Endothelial cell of umbilical vein (primary cell): Measurements from ENCODE around the gene NCKAP5. TPM values are rescaled to one million over a fixed set of nuclear protein-coding genes. Genes with fewer than 3 reads are reported as not detected.

Experiments used
- BruUV-seq: library from RNA; stranded (reverse); fragments of 400-500 nt; replicated peaks from 2 replicates; lab custom pipeline; 2021; lab: Mats Ljungman, UMichigan
- CTCF ChIA-PET: fragments of 300-600, 350-600 bp; sonication (Branson Sonifier 250); formaldehyde crosslinking; loops from one replicate; lab custom pipeline; 2021; ENCODE audit warnings: antibody characterized with exemption, inconsistent platforms; lab: Charles Lee
- POLR2A ChIA-PET: fragments of 300-600, 350-600 bp; sonication (Branson Sonifier 250); formaldehyde crosslinking; loops from one replicate; lab custom pipeline; 2021; ENCODE audit warnings: antibody characterized with exemption, inconsistent platforms; lab: Charles Lee
- DNase-seq: peaks from one replicate; pipeline ENCODE4 v3.0.0-alpha.2; 2011; ENCODE audit warnings: low read depth, low spot score
- FAIRE-seq: peaks from 2 replicates; lab custom pipeline; 2011; peaks lifted over from hg19 to GRCh38; lab: Jason Lieb, UNC
- H2AFZ ChIP-seq: 2 replicates; pipeline ENCODE4 v1.6.0; 2012; ENCODE audit warnings: low read depth, low read length, control low read depth, inconsistent platforms
- H3K27ac ChIP-seq: 2 replicates; pipeline ENCODE4 v1.5.1; 2011; ENCODE audit warnings: low read depth, mild to moderate bottlenecking, control low read depth, low read length, moderate library complexity; ENCODE audit not compliant: insufficient read depth
- H3K27me3 ChIP-seq, 2 experiments: 2 replicates each; pipeline versions ENCODE4 v1.6.0 to v1.6.1; 2011; ENCODE audit warnings: low read length in 2 of 2, mixed read lengths in 1 of 2; ENCODE audit not compliant: control insufficient read depth in 2 of 2, insufficient read depth in 2 of 2
- H3K36me3 ChIP-seq, 2 experiments: 2 replicates in 1 of 2; 3 replicates in 1 of 2; pipeline ENCODE4 v1.5.1; 2011; ENCODE audit warnings: low read length in 2 of 2, mild to moderate bottlenecking in 1 of 2, moderate library complexity in 1 of 2; ENCODE audit not compliant: control insufficient read depth in 2 of 2, insufficient read depth in 2 of 2; ENCODE audit errors: extremely low read depth in 1 of 2
- H3K4me1 ChIP-seq: 3 replicates; pipeline ENCODE4 v1.5.1; 2011; ENCODE audit warnings: mild to moderate bottlenecking, low read length; ENCODE audit not compliant: control insufficient read depth, insufficient read depth; ENCODE audit errors: extremely low read depth
- H3K4me2 ChIP-seq: 2 replicates; pipeline ENCODE4 v1.6.1; 2011; ENCODE audit warnings: low read length, control low read depth, mixed read lengths; ENCODE audit not compliant: insufficient read depth
- H3K4me3 ChIP-seq, 3 experiments: fragments of 200-600 bp in 1 of 3; sonication (generic), shearing (Covaris generic) in 1 of 3; replicated peaks in 1 of 3; 2 replicates each; pipeline ENCODE4 v1.5.1; 2011 to 2016; ENCODE audit warnings: control low read depth in 3 of 3, low read length in 3 of 3, mild to moderate bottlenecking in 2 of 3, inconsistent platforms in 1 of 3, low read depth in 1 of 3, moderate library complexity in 1 of 3; ENCODE audit not compliant: insufficient read depth in 1 of 3
- H3K79me2 ChIP-seq: 2 replicates; pipeline ENCODE4 v1.6.0; 2012; ENCODE audit warnings: low read length, inconsistent platforms; ENCODE audit not compliant: control insufficient read depth, insufficient read depth
- H3K9ac ChIP-seq: replicated peaks from 2 replicates; pipeline ENCODE3; 2011; ENCODE audit warnings: low read length, control low read depth; ENCODE audit not compliant: insufficient read depth; ENCODE audit errors: extremely low read depth
- H3K9me1 ChIP-seq: replicated peaks from 3 replicates; pipeline ENCODE4 v1.6.0; 2011; ENCODE audit warnings: mild to moderate bottlenecking, low read length; ENCODE audit not compliant: control insufficient read depth, insufficient read depth; ENCODE audit errors: extremely low read depth
- H3K9me3 ChIP-seq: replicated peaks from 2 replicates; pipeline ENCODE4 v1.5.1; 2012; ENCODE audit warnings: low read length, inconsistent platforms; ENCODE audit not compliant: control insufficient read depth, insufficient read depth
- H4K20me1 ChIP-seq: replicated peaks from 2 replicates; pipeline ENCODE3; 2011; ENCODE audit warnings: mild to moderate bottlenecking, low read length; ENCODE audit not compliant: control insufficient read depth, insufficient read depth; ENCODE audit errors: extremely low read depth
- EZH2 ChIP-seq: IDR thresholded peaks from 2 replicates; pipeline ENCODE4 v1.6.1; 2012; ENCODE audit warnings: borderline replicate concordance, low read depth, mild to moderate bottlenecking, moderate library complexity, low read length, inconsistent platforms; ENCODE audit not compliant: severe bottlenecking
- FOS ChIP-seq: IDR thresholded peaks from 2 replicates; pipeline ENCODE4 v1.6.1; 2011; ENCODE audit warnings: mild to moderate bottlenecking, low read length, moderate library complexity, borderline replicate concordance; ENCODE audit not compliant: insufficient read depth
- GATA2 ChIP-seq: IDR thresholded peaks from 2 replicates; pipeline ENCODE4 v1.7.0; 2011; ENCODE audit warnings: low read depth, mild to moderate bottlenecking, moderate library complexity, mixed read lengths, low read length; ENCODE audit not compliant: insufficient read length, insufficient read depth
- JUN ChIP-seq: IDR thresholded peaks from 2 replicates; pipeline ENCODE4 v1.6.1; 2011; ENCODE audit warnings: borderline replicate concordance, low read depth; ENCODE audit not compliant: insufficient read length, insufficient read depth
- MAX ChIP-seq: IDR thresholded peaks from 2 replicates; pipeline ENCODE4 v1.6.1; 2011; ENCODE audit not compliant: insufficient read depth, insufficient read length
- MYC ChIP-seq: IDR thresholded peaks from one replicate; pipeline ENCODE4 v1.6.1; 2011; ENCODE audit warnings: mild to moderate bottlenecking, low read depth, low read length
- POLR2A ChIP-seq: IDR thresholded peaks from 2 replicates; pipeline ENCODE4 v1.6.1; 2012; ENCODE audit warnings: low read depth, mild to moderate bottlenecking, control low read depth, low read length
- POLR2AphosphoS5 ChIP-seq: IDR thresholded peaks from 2 replicates; pipeline ENCODE4 v1.6.1; 2012; ENCODE audit warnings: low read depth, mild to moderate bottlenecking, control low read depth, low read length, moderate library complexity; ENCODE audit not compliant: insufficient read depth
- dilution Hi-C: fragments of 300-500 bp; cut with MboI; formaldehyde crosslinking; loops from one replicate; pipeline ENCODE4 v1.15.0; 2019; ENCODE audit warnings: low sequenced_read_pairs; ENCODE audit not compliant: extremely low pct_ligation_motif_present
- intact Hi-C: fragments of 100-400 bp; cut with micrococcal nuclease; formaldehyde crosslinking; loops from one replicate; pipeline ENCODE4 v1.10.0; 2022
- polyA plus RNA-seq, 4 experiments: library from polyadenylated mRNA; depleted of rRNA in 3 of 4; stranded (reverse) in 3 of 4; unstranded in 1 of 4; fragments of >200 nt; gene quantifications; 2 replicates each; pipeline versions ENCODE4 v1.2.1 to v1.2.3, GENCODE V29; 2011 to 2012; ENCODE audit warnings: missing spikeins in 1 of 4
- total RNA-seq: library from RNA; stranded (reverse); gene quantifications from 2 replicates; pipeline ENCODE4 v1.2.3, GENCODE V29; 2021
- TF ChIP-seq, protein P1 (sequence below), 2 donors: IDR thresholded peaks; 1 replicate in 1 of 2; 2 replicates in 1 of 2; pipeline ENCODE4 v1.5.1; 2011; ENCODE audit warnings: low read length in 2 of 2, mild to moderate bottlenecking in 2 of 2, moderate library complexity in 2 of 2, control low read depth in 1 of 2, inconsistent platforms in 1 of 2, low read depth in 1 of 2; ENCODE audit not compliant: insufficient read depth in 1 of 2; ENCODE audit errors: extremely low read depth in 1 of 2

The NCKAP5 gene
- total and polyA plus RNA-seq, 2 donors (not counting 3 experiments of a cell fraction or from before 2014, with no cell fraction given) = 0.47 to 3.3 TPM

DNA sequence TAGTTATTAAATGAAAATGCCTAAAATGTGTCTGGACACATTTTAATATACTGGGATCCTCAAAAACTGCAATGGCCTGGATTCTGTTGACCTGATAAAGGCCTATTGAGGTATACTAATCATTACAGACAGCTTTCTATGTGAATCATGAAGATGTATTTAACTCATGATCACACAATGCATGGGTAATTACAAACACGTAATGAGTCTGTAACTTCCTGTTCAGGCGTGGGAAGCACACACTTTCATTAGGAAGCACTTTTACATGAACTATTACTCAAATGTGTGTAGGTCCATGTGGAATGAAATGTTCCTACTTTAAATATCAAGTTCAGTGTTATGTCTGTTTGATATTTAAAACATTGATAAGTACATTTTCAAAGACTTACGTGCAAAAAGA lies 108.7 kb downstream of the NCKAP5 start:
- Histone ChIP-seq H3K4me1 (no peaks in the 10 kb centered on the region), H3K9me1 (no peaks in the 10 kb centered on the region), H3K27me3 (no peaks in the 10 kb centered on the region), H4K20me1 (no peaks in the 10 kb centered on the region), H3K4me2 (no peak overlapping the region), H3K27ac (no peak overlapping the region), H3K4me3 (no peak overlapping the region), H3K9ac (peak overlapping the region; percentile 3), H3K79me2 (no peaks in the 10 kb centered on the region), H3K9me3 (no peaks in the 10 kb centered on the region), H2AFZ (no peak overlapping the region), H3K36me3 (no peaks in the 10 kb centered on the region)
- DNase-seq = peak; percentile 68
- intact Hi-C loops (loop anchor here (10.0 kb wide), 1 partner anchor 385 kb away; no protein-coding TSS in a partner anchor), dilution Hi-C loops (no loop called here)
- no TSS peak for BruUV-seq
- ChIA-PET CTCF (no interaction called here), POLR2A (no interaction called here)
- FAIRE-seq = no peak
- no peak for TF ChIP-seq MAX
- TF ChIP-seq JUN = peak; percentile 71

DNA sequence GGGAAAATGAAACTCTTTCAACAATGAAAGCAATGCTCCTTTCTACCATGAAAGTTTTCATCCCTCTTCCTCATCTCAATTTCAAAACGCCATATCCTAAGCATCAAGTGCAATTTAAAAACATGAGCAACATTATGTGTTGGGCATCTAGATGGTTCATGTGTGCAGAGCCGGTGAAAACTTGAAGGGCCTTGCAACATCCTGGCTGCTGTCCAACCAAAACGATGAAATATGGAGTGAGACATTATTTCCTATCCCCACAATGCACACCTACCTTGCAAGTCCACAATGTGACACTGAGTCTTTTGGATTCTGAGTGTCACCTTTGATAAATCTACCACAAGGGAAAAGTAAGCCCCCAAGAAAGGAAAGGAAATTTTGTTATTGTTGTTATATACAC lies 110.0 kb downstream of the NCKAP5 start:
- Histone ChIP-seq H3K9ac (no peak overlapping the region), H3K9me3 (no peaks in the 10 kb centered on the region), H4K20me1 (no peaks in the 10 kb centered on the region), H3K4me2 (no peak overlapping the region), H2AFZ (no peak overlapping the region), H3K36me3 (no peaks in the 10 kb centered on the region), H3K9me1 (no peaks in the 10 kb centered on the region), H3K27ac (no peak overlapping the region), H3K79me2 (no peaks in the 10 kb centered on the region), H3K27me3 (no peaks in the 10 kb centered on the region), H3K4me3 (no peak overlapping the region), H3K4me1 (peaks cover 3% of the 10 kb centered on the region)
- dilution Hi-C loops = no loop called here
- BruUV-seq = no TSS peak
- TF ChIP-seq, protein P1, sequence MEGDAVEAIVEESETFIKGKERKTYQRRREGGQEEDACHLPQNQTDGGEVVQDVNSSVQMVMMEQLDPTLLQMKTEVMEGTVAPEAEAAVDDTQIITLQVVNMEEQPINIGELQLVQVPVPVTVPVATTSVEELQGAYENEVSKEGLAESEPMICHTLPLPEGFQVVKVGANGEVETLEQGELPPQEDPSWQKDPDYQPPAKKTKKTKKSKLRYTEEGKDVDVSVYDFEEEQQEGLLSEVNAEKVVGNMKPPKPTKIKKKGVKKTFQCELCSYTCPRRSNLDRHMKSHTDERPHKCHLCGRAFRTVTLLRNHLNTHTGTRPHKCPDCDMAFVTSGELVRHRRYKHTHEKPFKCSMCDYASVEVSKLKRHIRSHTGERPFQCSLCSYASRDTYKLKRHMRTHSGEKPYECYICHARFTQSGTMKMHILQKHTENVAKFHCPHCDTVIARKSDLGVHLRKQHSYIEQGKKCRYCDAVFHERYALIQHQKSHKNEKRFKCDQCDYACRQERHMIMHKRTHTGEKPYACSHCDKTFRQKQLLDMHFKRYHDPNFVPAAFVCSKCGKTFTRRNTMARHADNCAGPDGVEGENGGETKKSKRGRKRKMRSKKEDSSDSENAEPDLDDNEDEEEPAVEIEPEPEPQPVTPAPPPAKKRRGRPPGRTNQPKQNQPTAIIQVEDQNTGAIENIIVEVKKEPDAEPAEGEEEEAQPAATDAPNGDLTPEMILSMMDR (IDR thresholded peaks at IDR 0.05; ENCODE audit: extremely low read depth in 1 of 2, insufficient read depth in 1 of 2, low read depth in 1 of 2, low read length in 2 of 2) = no peak
- TF ChIP-seq POLR2AphosphoS5 (no peak), POLR2A (no peak), EZH2 (no peak), MYC (no peak), FOS (no peak), JUN (no peak), MAX (no peak), GATA2 (no peak)
- FAIRE-seq (no peak), DNase-seq (peak; percentile 46)
- ChIA-PET CTCF (no interaction called here), POLR2A (no interaction called here)
- intact Hi-C loops = loop anchor here (10.0 kb wide), 1 partner anchor 387 kb away; no protein-coding TSS in a partner anchor
